Measurements from ENCODE around the gene PRKAG1.
A peak's percentile ranks its signal among the peaks of the same experiment; 100 is the strongest.

Gene PRKAG1

DNA sequence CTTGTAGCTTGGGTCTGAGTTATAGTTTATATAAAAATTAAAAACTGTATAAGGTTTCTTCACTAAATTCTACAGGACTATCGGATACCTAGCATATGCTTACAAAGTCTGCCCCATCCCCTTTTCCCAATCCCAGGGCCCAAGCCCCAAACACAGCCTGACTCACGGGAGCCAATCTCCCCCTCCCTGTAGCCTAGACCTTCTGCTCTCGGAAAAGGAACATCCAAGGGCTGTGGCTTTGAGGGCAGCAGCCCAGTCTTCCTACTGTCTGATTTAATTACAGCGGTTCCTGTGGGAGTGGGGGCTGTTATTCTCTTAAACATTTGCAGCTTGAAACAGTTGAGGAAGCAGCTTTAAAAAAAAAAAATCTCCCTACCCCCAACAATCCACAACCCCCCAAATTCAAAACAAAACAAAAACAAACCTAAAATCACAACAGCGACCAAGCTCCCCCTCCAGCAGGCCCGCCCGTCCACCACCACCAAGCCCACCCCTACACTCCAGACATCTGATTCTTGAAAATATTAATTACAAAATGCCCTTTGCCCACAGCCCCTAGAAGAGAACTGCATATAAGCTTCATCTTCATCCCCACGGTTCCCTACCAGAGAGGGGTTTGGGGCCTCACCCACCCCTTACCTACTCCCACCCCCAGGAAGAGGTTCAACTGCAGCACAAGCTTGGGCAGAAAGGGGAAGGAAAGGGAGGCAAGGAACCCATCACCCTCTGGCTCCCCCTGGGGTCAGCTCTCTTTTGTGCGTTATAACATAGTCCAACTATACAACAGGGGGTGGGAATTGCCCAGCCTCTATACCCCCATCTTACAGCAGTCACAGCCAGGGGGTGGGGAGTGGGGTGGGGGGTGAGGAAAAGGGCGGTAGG lies 1.1 kb upstream of the PRKAG1 start:
- no peak overlapping the region for H3K4me3 ChIP-seq (replicated peaks; ENCODE audit: low read depth, low read length)
- peak; percentile 38 for DNase-seq (ENCODE audit: low read depth)

DNA sequence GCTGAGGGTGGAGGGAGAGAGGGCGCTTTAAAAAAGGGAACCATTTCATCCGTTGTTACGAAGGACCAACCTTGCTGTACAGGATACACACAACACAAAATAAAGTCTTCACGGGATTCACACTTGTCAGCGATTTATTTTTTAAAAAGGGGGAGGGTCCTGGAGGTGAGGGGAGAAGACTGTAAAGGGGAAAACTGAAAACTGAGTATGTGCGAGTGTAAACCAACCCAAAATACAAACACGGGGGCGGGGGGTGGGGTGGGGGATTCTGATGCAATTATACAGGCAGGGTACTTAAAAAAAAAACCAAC lies 499 bp upstream of the PRKAG1 start:
- no peak for TF ChIP-seq CTCF (IDR thresholded peaks at IDR 0.05; ENCODE audit: low read length, missing control alignments)
- DNase-seq (ENCODE audit: low read depth), result no peak
- H3K4me3 ChIP-seq (replicated peaks; ENCODE audit: low read depth, low read length), result peak overlapping the region; percentile 98

More for the DNA sequence above, 1.1 kb upstream of the PRKAG1 start:
- peak; percentile 43 for TF ChIP-seq CTCF (IDR thresholded peaks at IDR 0.05; ENCODE audit: low read length, missing control alignments)

DNA sequence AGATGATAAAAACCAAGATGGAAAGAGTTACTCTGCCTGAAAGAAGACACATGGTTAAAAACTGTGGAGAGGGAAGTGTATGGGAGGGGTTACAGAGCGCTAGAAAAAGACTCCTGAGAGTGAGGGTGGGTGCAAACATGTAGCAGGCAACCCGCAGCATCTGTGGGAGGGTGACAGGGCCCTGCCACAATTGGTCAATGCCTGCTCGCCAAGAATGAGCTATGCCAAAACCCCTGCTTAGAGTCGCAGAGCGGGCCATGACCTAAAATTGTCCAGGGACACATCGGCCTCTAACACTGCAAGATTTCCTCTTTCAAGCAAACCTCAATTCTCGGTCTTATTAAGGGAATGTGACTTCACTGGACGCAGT lies 700 bp downstream of the PRKAG1 start:
- TF ChIP-seq CTCF (IDR thresholded peaks at IDR 0.05; ENCODE audit: low read length, missing control alignments), result no peak
- peak; percentile 63 for DNase-seq (ENCODE audit: low read depth)
- H3K4me3 ChIP-seq (replicated peaks; ENCODE audit: low read depth, low read length), result peak overlapping the region; percentile 98

GRCh38 chr12:49015196-49015595 lies 3.4 kb downstream of the PRKAG1 start:
- no peak for DNase-seq (ENCODE audit: low read depth)
- no peak for TF ChIP-seq CTCF (IDR thresholded peaks at IDR 0.05; ENCODE audit: low read length, missing control alignments)
- H3K4me3 ChIP-seq (replicated peaks; ENCODE audit: low read depth, low read length), result no peak overlapping the region

DNA sequence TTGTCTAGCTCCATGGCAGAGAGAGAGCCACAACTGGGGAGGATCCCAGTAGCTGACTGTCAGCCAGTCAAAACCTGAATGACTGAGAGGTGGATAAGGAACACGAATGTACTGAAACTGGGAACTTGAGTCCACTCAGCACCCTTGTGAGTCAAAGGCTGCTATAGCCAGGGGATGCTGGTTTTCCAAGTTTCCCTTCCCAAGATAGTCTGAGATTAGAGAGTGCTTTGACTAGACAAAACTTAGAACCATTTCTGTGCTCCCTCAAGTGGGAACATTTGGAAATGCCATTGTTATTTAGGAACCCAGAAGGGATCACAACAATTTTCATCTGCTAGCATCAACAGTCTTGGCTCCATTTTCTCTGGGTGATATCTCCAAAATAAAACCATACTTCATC lies 4.0 kb downstream of the PRKAG1 start:
- peak; percentile 61 for DNase-seq (ENCODE audit: low read depth)
- no peak overlapping the region for H3K4me3 ChIP-seq (replicated peaks; ENCODE audit: low read depth, low read length)
- TF ChIP-seq CTCF (IDR thresholded peaks at IDR 0.05; ENCODE audit: low read length, missing control alignments), result peak; percentile 45

DNA sequence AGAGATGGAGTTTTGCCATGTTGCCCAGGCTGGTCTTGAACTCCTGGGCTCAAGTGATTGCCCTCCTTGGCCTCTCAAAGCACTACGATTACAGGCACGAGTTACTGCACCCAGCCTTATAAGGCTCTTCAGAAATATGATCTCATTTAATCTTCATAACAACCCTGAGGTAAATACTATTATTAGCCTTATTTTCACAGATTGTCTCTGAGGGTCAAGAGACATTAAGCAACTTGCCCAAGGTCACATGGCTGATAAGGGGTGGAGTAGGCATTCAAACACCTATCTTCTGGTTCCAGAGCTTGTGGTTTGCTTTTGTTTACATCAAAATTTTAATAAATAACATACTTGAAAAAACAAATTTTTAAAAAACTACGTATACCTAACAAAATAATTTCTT lies 5.1 kb downstream of the PRKAG1 start:
- TF ChIP-seq CTCF (IDR thresholded peaks at IDR 0.05; ENCODE audit: low read length, missing control alignments), result no peak

DNA sequence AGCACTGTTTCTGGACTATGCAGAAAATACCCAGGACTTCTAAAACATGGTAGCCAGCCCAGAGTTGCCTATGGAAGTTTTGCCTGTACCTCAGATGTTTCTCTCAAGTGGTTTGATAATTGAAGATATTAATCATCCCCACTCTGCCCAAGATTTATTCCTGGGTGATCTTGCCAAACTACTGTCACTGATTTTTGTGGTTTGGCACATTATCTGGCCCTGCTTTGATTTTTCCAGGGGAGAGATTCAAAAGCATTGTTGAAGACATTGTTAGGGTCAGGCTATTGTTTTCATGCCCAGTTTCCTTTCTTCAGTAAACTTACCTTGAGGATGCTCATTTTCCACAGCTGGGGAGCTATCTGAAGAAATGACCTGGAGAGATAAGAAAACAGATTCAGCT lies 5.8 kb downstream of the PRKAG1 start:
- no peak for TF ChIP-seq CTCF (IDR thresholded peaks at IDR 0.05; ENCODE audit: low read length, missing control alignments)
- H3K4me3 ChIP-seq (replicated peaks; ENCODE audit: low read depth, low read length), result no peak overlapping the region
- no peak for DNase-seq (ENCODE audit: low read depth)

More for the DNA sequence above, 5.1 kb downstream of the PRKAG1 start:
- H3K4me3 ChIP-seq (replicated peaks; ENCODE audit: low read depth, low read length), result no peak overlapping the region
- no peak for DNase-seq (ENCODE audit: low read depth)
